Mesendoderm (in vitro differentiated cells): ENCODE results near the gene PAPOLA.

Experiments
- DNase-seq: peaks from one replicate; pipeline ENCODE4 v3.0.0; 2013
- H2AK5ac ChIP-seq: 2 replicates; pipeline ENCODE4 v1.6.1; 2013; ENCODE audit warnings: low read length, inconsistent platforms
- H2BK120ac ChIP-seq: 2 replicates; pipeline ENCODE4 v1.6.1; 2013; ENCODE audit warnings: low read depth, mild to moderate bottlenecking, low read length, moderate library complexity, mixed read lengths
- H2BK15ac ChIP-seq: replicated peaks from 2 replicates; pipeline ENCODE4 v1.6.1; 2013; ENCODE audit warnings: low read depth, mild to moderate bottlenecking, moderate library complexity
- H2BK5ac ChIP-seq: 2 replicates; pipeline ENCODE4 v1.6.1; 2013; ENCODE audit warnings: low read length, inconsistent platforms
- H3K18ac ChIP-seq: 2 replicates; pipeline ENCODE4 v1.6.1; 2013; ENCODE audit warnings: mild to moderate bottlenecking, low read length, mixed read lengths
- H3K23ac ChIP-seq: one replicate; pipeline ENCODE4 v1.6.1; 2013; ENCODE audit warnings: low read length
- H3K27ac ChIP-seq: 2 replicates; pipeline ENCODE4 v1.5.1; 2013; ENCODE audit warnings: low read depth, mild to moderate bottlenecking, inconsistent platforms, low read length, moderate library complexity
- H3K27me3 ChIP-seq: 2 replicates; pipeline ENCODE4 v1.6.1; 2013; ENCODE audit warnings: low read length, control low read depth, mild to moderate bottlenecking, inconsistent platforms; ENCODE audit not compliant: insufficient read depth, poor library complexity
- H3K36me3 ChIP-seq: 2 replicates; pipeline ENCODE4 v1.6.1; 2013; ENCODE audit warnings: low read length, inconsistent platforms; ENCODE audit not compliant: control insufficient read depth, insufficient read depth
- H3K4ac ChIP-seq: one replicate; pipeline ENCODE4 v1.6.1; 2013; ENCODE audit warnings: low read depth, mild to moderate bottlenecking, low read length, moderate library complexity
- H3K4me1 ChIP-seq: 2 replicates; pipeline ENCODE4 v1.6.1; 2013; ENCODE audit warnings: low read depth, low read length, inconsistent platforms; ENCODE audit not compliant: control insufficient read depth
- H3K4me2 ChIP-seq: 2 replicates; pipeline ENCODE4 v1.6.1; 2013; ENCODE audit warnings: low read length
- H3K4me3 ChIP-seq: 2 replicates; pipeline ENCODE4 v1.5.1; 2013; ENCODE audit warnings: mild to moderate bottlenecking, low read length
- H3K56ac ChIP-seq: one replicate; pipeline ENCODE4 v1.6.1; 2013; ENCODE audit warnings: low read length
- H3K79me1 ChIP-seq: 2 replicates; pipeline ENCODE4 v1.6.1; 2013; ENCODE audit warnings: low read length, inconsistent platforms
- H3K79me2 ChIP-seq: 2 replicates; pipeline ENCODE4 v1.6.1; 2013; ENCODE audit warnings: mild to moderate bottlenecking, low read length; ENCODE audit not compliant: control insufficient read depth, insufficient read depth
- H3K9ac ChIP-seq: 2 replicates; pipeline ENCODE4 v1.6.1; 2013; ENCODE audit warnings: low read length, inconsistent platforms
- H4K5ac ChIP-seq: one replicate; pipeline ENCODE4 v1.6.1; 2013; ENCODE audit warnings: low read length
- H4K8ac ChIP-seq: one replicate; pipeline ENCODE4 v1.6.1; 2013; ENCODE audit warnings: low read depth, mild to moderate bottlenecking, control low read depth, low read length, moderate library complexity
- WGBS: extraction: QIAGEN DNeasy Blood & Tissue Kit; methylation state at CpG from one replicate; pipeline ENCODE4 v1.1.7; 2013; ENCODE audit warnings: low lambda C conversion rate, missing lambda C conversion rate; ENCODE audit not compliant: insufficient coverage; ENCODE audit errors: extremely low coverage; 5-methylcytosine and 5-hydroxymethylcytosine counted together

The PAPOLA gene

DNA sequence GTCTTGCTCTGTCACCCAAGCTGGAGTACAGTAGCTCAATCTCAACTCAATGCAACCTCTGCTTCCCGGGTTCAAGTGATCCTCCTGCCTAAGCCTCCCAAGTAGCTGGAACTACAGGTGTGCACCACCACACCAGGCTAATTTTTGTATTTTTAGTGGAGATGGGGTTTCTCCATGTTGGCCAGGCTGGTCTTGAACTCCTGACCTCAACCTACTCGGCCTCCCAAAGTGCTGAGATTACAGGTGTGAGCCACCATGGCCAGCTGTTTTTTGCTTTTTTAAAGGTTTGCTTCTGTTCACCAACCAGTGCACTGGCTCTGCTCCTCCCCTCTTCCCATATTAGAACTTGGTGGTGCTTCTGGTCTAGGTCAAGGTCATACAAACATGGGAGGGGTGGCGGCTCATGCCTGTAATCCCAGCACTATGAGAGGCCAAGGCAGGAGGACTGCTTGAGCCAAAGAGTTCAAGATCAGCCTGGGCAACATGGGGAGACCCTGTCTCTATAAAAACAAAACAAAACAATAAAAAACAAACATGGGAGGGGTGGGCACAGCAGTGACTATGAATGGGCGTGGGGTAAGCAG is 20.4 kb upstream of the PAPOLA start:
- no peak overlapping the region for H2BK5ac ChIP-seq
- H3K4ac ChIP-seq: no peak overlapping the region
- H4K5ac ChIP-seq: no peak overlapping the region
- no peak overlapping the region for H3K4me2 ChIP-seq
- no peaks in the 10 kb centered on the region for H3K4me1 ChIP-seq
- H3K36me3 ChIP-seq: no peaks in the 10 kb centered on the region
- no peaks in the 10 kb centered on the region for H3K79me2 ChIP-seq
- H3K9ac ChIP-seq: no peak overlapping the region
- no peaks in the 10 kb centered on the region for H3K79me1 ChIP-seq
- no peak overlapping the region for H3K18ac ChIP-seq
- DNase-seq: no peak
- H3K56ac ChIP-seq: no peak overlapping the region
- no peaks in the 10 kb centered on the region for H3K27me3 ChIP-seq
- H3K4me3 ChIP-seq: no peak overlapping the region
- H2AK5ac ChIP-seq: no peak overlapping the region
- H3K23ac ChIP-seq: no peak overlapping the region
- no peak overlapping the region for H3K27ac ChIP-seq
- no CpG with 5 or more reads among the region's 4 CpGs for WGBS
- no peak overlapping the region for H2BK15ac ChIP-seq
- no peak overlapping the region for H4K8ac ChIP-seq
- H2BK120ac ChIP-seq: no peak overlapping the region

DNA sequence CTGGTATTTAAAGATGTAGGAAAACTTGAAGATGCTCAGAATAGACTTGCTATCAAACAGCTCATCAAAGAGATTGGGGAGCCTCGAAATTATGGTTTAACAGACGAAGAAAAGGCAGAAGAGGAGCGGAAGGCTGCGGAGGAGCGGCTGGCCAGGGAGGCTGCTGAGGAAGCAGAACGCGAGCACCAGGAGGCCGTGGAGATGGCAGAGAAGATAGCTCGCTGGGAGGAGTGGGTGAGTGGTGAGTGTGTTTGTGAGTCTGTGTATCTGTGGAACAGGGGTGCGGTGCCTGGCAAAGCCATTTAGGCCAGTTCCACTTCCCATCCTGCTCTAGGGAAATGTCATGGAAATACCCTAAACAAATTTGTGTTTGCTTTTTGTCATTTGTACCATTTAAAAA is 19.2 kb upstream of the PAPOLA start:
- no peak overlapping the region for H2BK120ac ChIP-seq
- H3K9ac ChIP-seq: no peak overlapping the region
- H2AK5ac ChIP-seq: no peak overlapping the region
- H3K79me1 ChIP-seq: no peaks in the 10 kb centered on the region
- no peaks in the 10 kb centered on the region for H3K36me3 ChIP-seq
- H3K23ac ChIP-seq: no peak overlapping the region
- H3K18ac ChIP-seq: no peak overlapping the region
- no peak overlapping the region for H2BK15ac ChIP-seq
- H3K79me2 ChIP-seq: no peaks in the 10 kb centered on the region
- H3K4me3 ChIP-seq: no peak overlapping the region
- WGBS: no CpG with 5 or more reads among the region's 10 CpGs
- H3K4me2 ChIP-seq: no peak overlapping the region
- H3K4me1 ChIP-seq: no peaks in the 10 kb centered on the region
- no peak overlapping the region for H3K4ac ChIP-seq
- no peak overlapping the region for H4K8ac ChIP-seq
- H3K27me3 ChIP-seq: no peaks in the 10 kb centered on the region
- H3K27ac ChIP-seq: no peak overlapping the region
- H4K5ac ChIP-seq: no peak overlapping the region
- no peak for DNase-seq
- H2BK5ac ChIP-seq: no peak overlapping the region
- no peak overlapping the region for H3K56ac ChIP-seq

DNA sequence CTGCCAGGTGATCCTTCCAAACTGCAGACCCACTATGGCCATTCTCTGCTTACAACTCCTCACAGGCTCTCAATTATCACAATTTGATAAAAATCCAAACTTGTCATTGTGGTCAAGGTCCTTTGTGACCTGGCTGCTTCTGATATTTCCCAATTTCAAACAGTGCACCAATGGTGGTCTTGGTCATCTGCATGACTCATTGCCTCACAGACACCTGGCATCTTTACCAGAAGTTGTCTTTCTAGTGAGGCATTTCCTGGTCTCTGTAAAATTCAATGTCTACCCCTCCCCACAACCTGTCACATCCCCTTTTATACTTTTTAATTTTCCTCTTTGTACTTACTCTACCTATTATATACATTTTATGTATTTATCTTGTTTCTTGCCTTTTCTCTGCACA is 17.8 kb upstream of the PAPOLA start:
- Histone ChIP-seq H3K79me1 (no peaks in the 10 kb centered on the region), H3K56ac (no peak overlapping the region), H3K23ac (no peak overlapping the region), H3K27me3 (no peaks in the 10 kb centered on the region), H2BK5ac (no peak overlapping the region), H3K4me3 (no peak overlapping the region), H4K5ac (no peak overlapping the region), H3K4me2 (no peak overlapping the region), H3K9ac (no peak overlapping the region), H3K36me3 (no peaks in the 10 kb centered on the region), H3K27ac (no peak overlapping the region), H2AK5ac (no peak overlapping the region), H4K8ac (no peak overlapping the region), H3K4ac (no peak overlapping the region), H3K4me1 (no peaks in the 10 kb centered on the region), H3K79me2 (no peaks in the 10 kb centered on the region), H2BK120ac (no peak overlapping the region), H3K18ac (no peak overlapping the region), H2BK15ac (no peak overlapping the region)
- no peak for DNase-seq

DNA sequence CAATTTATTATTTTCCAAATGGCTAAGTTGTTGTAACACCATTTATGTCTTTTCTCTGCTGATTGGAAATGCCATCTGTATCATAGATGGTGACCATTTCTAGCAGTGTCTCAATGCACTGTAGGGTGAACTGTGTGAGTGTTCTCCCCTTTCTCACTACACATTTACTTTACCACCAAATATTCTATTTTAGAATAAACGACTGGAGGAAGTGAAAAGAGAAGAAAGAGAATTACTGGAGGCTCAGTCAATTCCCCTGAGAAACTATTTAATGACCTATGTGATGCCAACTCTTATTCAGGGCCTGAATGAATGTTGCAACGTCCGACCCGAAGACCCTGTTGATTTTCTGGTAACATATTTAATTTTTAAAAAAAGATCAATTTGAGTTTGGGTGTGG is 15.5 kb upstream of the PAPOLA start:
- DNase-seq: no peak
- no peak overlapping the region for H3K9ac ChIP-seq
- H3K4me3 ChIP-seq: no peak overlapping the region
- no peak overlapping the region for H3K4ac ChIP-seq
- no CpG with 5 or more reads among the region's 4 CpGs for WGBS
- no peak overlapping the region for H3K23ac ChIP-seq
- no peak overlapping the region for H2BK120ac ChIP-seq
- H4K8ac ChIP-seq: no peak overlapping the region
- no peak overlapping the region for H4K5ac ChIP-seq
- no peak overlapping the region for H3K4me2 ChIP-seq
- H3K27me3 ChIP-seq: no peaks in the 10 kb centered on the region
- no peak overlapping the region for H2AK5ac ChIP-seq
- H3K18ac ChIP-seq: no peak overlapping the region
- no peak overlapping the region for H3K56ac ChIP-seq
- no peak overlapping the region for H3K27ac ChIP-seq
- H3K4me1 ChIP-seq: no peaks in the 10 kb centered on the region
- H3K79me1 ChIP-seq: no peaks in the 10 kb centered on the region
- no peak overlapping the region for H2BK5ac ChIP-seq
- no peak overlapping the region for H2BK15ac ChIP-seq
- no peaks in the 10 kb centered on the region for H3K36me3 ChIP-seq
- no peaks in the 10 kb centered on the region for H3K79me2 ChIP-seq

DNA sequence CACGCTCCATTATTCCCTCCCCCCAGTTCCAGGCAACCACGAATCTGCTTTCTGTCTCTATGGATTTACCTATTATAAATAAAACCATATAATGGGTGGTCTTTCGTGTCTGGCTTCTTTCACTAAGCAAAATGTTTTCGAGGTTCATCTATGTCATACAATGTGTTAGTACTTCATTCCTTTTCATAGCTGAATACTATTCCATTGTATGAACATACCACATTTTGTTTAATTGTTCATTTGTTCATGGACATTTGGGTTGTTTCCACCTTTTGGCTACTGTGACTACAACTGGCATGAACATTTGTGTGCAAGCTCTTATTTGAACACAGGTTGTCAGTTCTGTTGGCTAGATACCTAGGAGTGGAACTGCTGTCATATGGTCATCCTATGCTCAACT is 12.9 kb upstream of the PAPOLA start:
- Histone ChIP-seq H2BK15ac (no peak overlapping the region), H2AK5ac (no peak overlapping the region), H2BK120ac (no peak overlapping the region), H3K9ac (no peak overlapping the region), H3K23ac (no peak overlapping the region), H3K4ac (no peak overlapping the region), H3K18ac (no peak overlapping the region), H3K27ac (no peak overlapping the region), H3K79me1 (no peaks in the 10 kb centered on the region), H3K36me3 (no peaks in the 10 kb centered on the region), H3K27me3 (no peaks in the 10 kb centered on the region), H4K5ac (no peak overlapping the region), H3K4me3 (no peak overlapping the region), H3K56ac (no peak overlapping the region), H3K79me2 (no peaks in the 10 kb centered on the region), H3K4me1 (no peaks in the 10 kb centered on the region), H4K8ac (no peak overlapping the region), H3K4me2 (no peak overlapping the region), H2BK5ac (no peak overlapping the region)
- whole genome bisulfite sequencing: no CpG with 5 or more reads among the region's 4 CpGs
- no peak for DNase-seq

DNA sequence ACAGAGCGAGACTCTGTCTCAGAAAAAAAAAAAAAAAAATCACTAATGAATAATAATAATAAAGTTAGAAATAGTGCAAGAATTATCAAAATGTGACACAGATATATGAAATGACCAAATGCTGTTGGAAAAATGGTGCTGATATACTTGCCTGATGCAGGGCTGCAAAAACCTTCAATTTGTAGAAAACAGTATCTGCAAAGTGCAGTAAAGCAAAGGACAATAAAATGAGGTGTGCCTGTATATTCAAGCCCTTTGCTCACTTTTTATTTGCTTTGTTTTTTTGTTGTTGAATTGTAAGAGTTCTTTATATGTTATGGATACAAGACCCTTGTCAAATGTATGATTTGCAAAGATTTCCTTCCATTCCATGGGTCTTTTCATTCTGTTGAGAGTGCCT is 9.0 kb upstream of the PAPOLA start:
- Histone ChIP-seq H3K4me3 (no peak overlapping the region), H3K27me3 (no peaks in the 10 kb centered on the region), H3K27ac (no peak overlapping the region), H3K79me2 (no peaks in the 10 kb centered on the region), H2AK5ac (no peak overlapping the region), H2BK120ac (no peak overlapping the region), H3K79me1 (no peaks in the 10 kb centered on the region), H3K36me3 (no peaks in the 10 kb centered on the region), H4K8ac (no peak overlapping the region), H3K56ac (no peak overlapping the region), H3K4ac (no peak overlapping the region), H2BK5ac (no peak overlapping the region), H2BK15ac (no peak overlapping the region), H3K9ac (no peak overlapping the region), H3K18ac (no peak overlapping the region), H3K23ac (no peak overlapping the region), H3K4me1 (no peaks in the 10 kb centered on the region), H4K5ac (no peak overlapping the region), H3K4me2 (no peak overlapping the region)
- DNase-seq: no peak
- no CpG with 5 or more reads among the region's 1 CpG for WGBS
